Fibroblast of lung (primary cell): ENCODE data around the gene TRMT2A. TPM values are rescaled to one million over a fixed set of nuclear protein-coding genes. Genes with fewer than 3 reads are reported as not detected.

Source experiments
- DNase-seq, 2 donors: peaks; one replicate each; pipeline versions ENCODE4 v3.0.0 to v3.0.0-alpha.2; 2010; ENCODE audit warnings: low read depth in 2 of 2
- H2AFZ ChIP-seq: 2 replicates; pipeline ENCODE4 v1.5.1; 2012; ENCODE audit warnings: low read length, control low read depth, inconsistent platforms
- H3K27ac ChIP-seq: 2 replicates; pipeline ENCODE4 v1.5.1; 2011; ENCODE audit warnings: low read length, control low read depth; ENCODE audit not compliant: insufficient read depth
- H3K27me3 ChIP-seq: 2 replicates; pipeline ENCODE4 v1.5.1; 2011; ENCODE audit warnings: mild to moderate bottlenecking, low read length; ENCODE audit not compliant: control insufficient read depth, insufficient read depth
- H3K36me3 ChIP-seq: 2 replicates; pipeline ENCODE4 v1.5.1; 2011; ENCODE audit warnings: low read length; ENCODE audit not compliant: control insufficient read depth, insufficient read depth
- H3K4me1 ChIP-seq: 2 replicates; pipeline ENCODE4 v1.5.1; 2011; ENCODE audit warnings: low read length; ENCODE audit not compliant: control insufficient read depth, insufficient read depth; ENCODE audit errors: extremely low read depth
- H3K4me2 ChIP-seq: 2 replicates; pipeline ENCODE4 v1.5.1; 2011; ENCODE audit warnings: low read length, control low read depth; ENCODE audit not compliant: insufficient read depth; ENCODE audit errors: extremely low read depth
- H3K4me3 ChIP-seq, 4 experiments: fragments of 200-600 bp in 1 of 4; sonication (generic) in 1 of 4; replicated peaks in 1 of 4; 2 replicates each; pipeline ENCODE4 v1.5.1; 2011 to 2016; ENCODE audit warnings: low read length in 4 of 4, low read depth in 3 of 4, mild to moderate bottlenecking in 3 of 4, control low read depth in 2 of 4, inconsistent platforms in 1 of 4, mixed read lengths in 1 of 4; ENCODE audit not compliant: insufficient read depth in 1 of 4; ENCODE audit errors: control extremely low read depth in 1 of 4
- H3K79me2 ChIP-seq: 2 replicates; pipeline ENCODE4 v1.5.1; 2012; ENCODE audit warnings: mild to moderate bottlenecking, low read length, inconsistent platforms; ENCODE audit not compliant: control insufficient read depth, insufficient read depth
- H3K9ac ChIP-seq: 2 replicates; pipeline ENCODE4 v1.5.1; 2011; ENCODE audit warnings: mild to moderate bottlenecking, low read length, control low read depth; ENCODE audit not compliant: insufficient read depth
- H3K9me3 ChIP-seq: 2 replicates; pipeline ENCODE4 v1.5.1; 2012; ENCODE audit warnings: low read depth, low read length; ENCODE audit not compliant: control insufficient read depth, insufficient read depth
- H4K20me1 ChIP-seq: 2 replicates; pipeline ENCODE4 v1.5.1; 2011; ENCODE audit warnings: low read length; ENCODE audit not compliant: control insufficient read depth, insufficient read depth; ENCODE audit errors: extremely low read depth
- CTCF ChIP-seq, 2 donors: IDR thresholded peaks in 1 of 2; conservative IDR thresholded peaks in 1 of 2; 1 replicate in 1 of 2; 2 replicates in 1 of 2; pipeline ENCODE4 v1.5.1; 2011 to 2012; ENCODE audit warnings: low read length in 2 of 2, control low read depth in 1 of 2, inconsistent platforms in 1 of 2, low read depth in 1 of 2, mild to moderate bottlenecking in 1 of 2
- EZH2 ChIP-seq: IDR thresholded peaks from 2 replicates; pipeline ENCODE4 v1.5.1; 2012; ENCODE audit warnings: low read length, control low read depth, mild to moderate bottlenecking; ENCODE audit errors: missing control alignments
- polyA plus RNA-seq, 2 donors: library from polyadenylated mRNA; depleted of rRNA in 1 of 2; stranded (reverse) in 1 of 2; unstranded in 1 of 2; fragments of >200 nt; gene quantifications; 2 replicates each; pipeline ENCODE4 v1.2.1, GENCODE V29; 2011 to 2012; ENCODE audit warnings: missing spikeins in 1 of 2
- total RNA-seq: library from RNA; depleted of rRNA; stranded (reverse); fragments of >200 nt; gene quantifications from 2 replicates; pipeline ENCODE4 v1.2.1, GENCODE V29; 2014

Gene TRMT2A
- total and polyA plus RNA-seq, 2 donors (not counting 1 experiment from before 2014, with no cell fraction given): 13.5 to 52.2 TPM

DNA sequence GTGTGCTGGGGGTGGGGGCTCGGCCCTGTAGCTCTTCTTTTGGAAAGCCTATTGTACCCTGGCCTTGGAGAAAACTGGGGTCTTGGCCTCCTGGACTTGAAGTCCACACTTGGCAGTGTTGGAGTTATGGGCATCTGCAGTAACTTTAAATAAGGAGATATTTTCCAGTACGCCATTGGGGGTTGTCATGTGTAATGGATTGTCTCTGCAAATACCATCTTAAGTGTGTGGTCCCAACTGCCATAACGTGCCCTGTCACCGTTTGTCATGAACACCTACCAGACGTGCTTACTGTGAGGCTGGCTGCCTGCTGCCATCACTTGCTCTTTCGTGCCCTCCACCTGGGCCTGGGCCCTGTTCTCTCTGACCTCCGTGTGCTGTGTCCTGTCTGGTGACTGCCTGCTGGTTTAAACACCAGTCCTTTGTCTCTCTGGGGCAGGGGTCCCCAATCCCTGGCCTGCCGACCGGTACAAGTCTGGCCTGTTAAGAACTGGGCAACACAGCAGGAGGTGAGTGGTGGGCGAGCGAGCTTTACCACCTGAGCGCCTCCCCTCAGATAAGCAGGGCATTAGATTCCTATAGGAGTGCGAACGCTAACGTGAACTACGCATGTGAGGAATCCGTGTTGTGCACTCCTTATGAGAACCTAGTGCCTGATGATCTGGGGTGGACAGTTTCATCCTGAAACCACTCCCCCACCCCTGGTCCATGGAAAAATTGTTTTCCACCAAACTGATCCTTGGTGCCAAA is 11.0 kb upstream of the TRMT2A start:
- peaks cover 19% of the 10 kb centered on the region for H3K79me2 ChIP-seq
- no peak overlapping the region for H3K9ac ChIP-seq
- no peaks in the 10 kb centered on the region for H3K9me3 ChIP-seq
- no peak overlapping the region for H3K4me3 ChIP-seq
- no peaks in the 10 kb centered on the region for H3K27me3 ChIP-seq
- no peaks in the 10 kb centered on the region for H4K20me1 ChIP-seq
- TF ChIP-seq CTCF (conservative IDR thresholded peaks at IDR 0.05 in 1 of 2, IDR thresholded peaks at IDR 0.05 in 1 of 2; ENCODE audit: low read depth in 1 of 2, low read length in 2 of 2): no peak
- no peak for TF ChIP-seq EZH2
- H3K4me1 ChIP-seq: peaks cover 5% of the 10 kb centered on the region
- no peak overlapping the region for H3K27ac ChIP-seq
- no peak overlapping the region for H2AFZ ChIP-seq
- DNase-seq: no peak
- no peak overlapping the region for H3K4me2 ChIP-seq
- peaks cover 20% of the 10 kb centered on the region for H3K36me3 ChIP-seq

DNA sequence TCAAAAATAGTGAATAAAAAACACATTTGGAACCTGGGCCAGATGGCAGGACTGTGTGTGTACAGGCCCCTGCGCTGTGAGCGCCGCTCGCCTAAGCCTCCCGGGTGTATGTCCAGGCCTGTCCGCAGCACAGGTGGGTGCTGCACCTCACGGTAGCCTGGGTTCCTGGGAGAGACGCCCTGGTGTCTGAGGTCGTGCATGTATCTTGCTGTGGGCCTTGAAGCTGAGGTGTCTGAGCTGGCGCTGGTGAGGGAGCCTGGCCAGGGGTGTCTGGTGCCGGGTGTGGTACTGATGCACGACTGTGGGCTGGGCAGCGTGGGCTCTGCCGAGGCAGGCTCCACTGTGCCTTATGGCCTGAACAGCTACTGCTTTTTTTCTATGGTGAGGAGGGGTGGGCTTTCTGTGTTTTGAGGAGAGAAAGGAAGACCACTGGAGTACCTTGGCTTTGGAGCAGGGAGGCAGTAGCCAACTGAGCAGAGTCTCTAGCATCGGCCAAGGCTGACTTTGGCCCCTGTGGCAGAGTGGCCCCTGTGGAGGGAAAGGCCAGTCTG is 10.4 kb upstream of the TRMT2A start:
- DNase-seq: no peak
- Histone ChIP-seq H3K27me3 (no peaks in the 10 kb centered on the region), H3K4me3 (no peak overlapping the region), H3K36me3 (peaks cover 21% of the 10 kb centered on the region), H3K9me3 (no peaks in the 10 kb centered on the region), H3K27ac (no peak overlapping the region), H3K4me2 (no peak overlapping the region), H3K4me1 (no peaks in the 10 kb centered on the region), H3K79me2 (peaks cover 15% of the 10 kb centered on the region), H4K20me1 (no peaks in the 10 kb centered on the region), H3K9ac (no peak overlapping the region), H2AFZ (no peak overlapping the region)
- no peak for TF ChIP-seq EZH2
- no peak for TF ChIP-seq CTCF (conservative IDR thresholded peaks at IDR 0.05 in 1 of 2, IDR thresholded peaks at IDR 0.05 in 1 of 2; ENCODE audit: low read depth in 1 of 2, low read length in 2 of 2)

DNA sequence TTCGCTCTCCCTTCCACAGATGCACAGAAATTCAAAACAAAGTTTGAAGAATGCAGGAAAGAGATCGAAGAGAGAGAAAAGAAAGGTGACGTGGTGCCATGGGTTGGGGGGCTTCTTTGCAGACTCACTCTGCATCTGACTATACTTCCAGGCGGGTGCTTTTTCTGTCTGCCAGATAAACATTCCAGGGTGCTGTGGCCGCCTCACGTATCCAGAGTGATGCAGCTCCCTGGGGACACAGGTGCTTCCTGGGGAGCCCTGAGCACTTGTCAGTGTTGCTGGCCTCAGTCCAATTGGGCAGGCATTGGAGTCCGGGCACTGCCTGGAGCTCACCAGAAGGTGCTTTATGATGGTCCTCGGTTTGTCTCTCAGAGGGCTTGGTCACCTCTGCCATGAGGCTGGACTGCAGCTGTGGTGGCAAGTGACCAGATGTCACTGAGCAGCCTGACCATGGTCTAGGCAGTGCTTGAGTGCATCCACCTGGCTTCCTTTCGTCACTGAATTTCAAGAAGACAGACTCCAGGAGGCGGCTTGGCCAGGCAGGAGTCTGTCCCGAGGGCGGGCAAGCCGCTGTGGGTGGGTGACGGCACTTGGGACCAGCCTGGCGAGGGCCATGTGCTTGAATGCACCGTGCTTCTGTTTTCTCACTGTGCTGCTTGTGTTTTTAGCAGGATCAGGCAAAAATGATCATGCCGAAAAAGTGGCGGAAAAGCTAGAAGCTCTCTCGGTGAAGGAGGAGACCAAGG is 9.4 kb upstream of the TRMT2A start:
- Histone ChIP-seq H3K4me1 (no peaks in the 10 kb centered on the region), H3K27me3 (no peaks in the 10 kb centered on the region), H3K79me2 (peaks cover 21% of the 10 kb centered on the region), H3K9ac (no peak overlapping the region), H4K20me1 (no peaks in the 10 kb centered on the region), H3K27ac (no peak overlapping the region), H3K9me3 (no peaks in the 10 kb centered on the region), H3K4me2 (no peak overlapping the region), H3K36me3 (peaks cover 25% of the 10 kb centered on the region), H3K4me3 (no peak overlapping the region), H2AFZ (no peak overlapping the region)
- TF ChIP-seq EZH2 (no peak), CTCF (conservative IDR thresholded peaks at IDR 0.05 in 1 of 2, IDR thresholded peaks at IDR 0.05 in 1 of 2; ENCODE audit: low read depth in 1 of 2, low read length in 2 of 2) (no peak)
- no peak for DNase-seq
